WTC11 (cell line): ENCODE results near the gene ARHGEF17.

Source experiments
- ATF1 ChIP-seq: sonication (generic); formaldehyde crosslinking; IDR thresholded peaks from 2 replicates; pipeline ENCODE4 v1.8.1; 2023; ENCODE audit warnings: mild to moderate bottlenecking, moderate library complexity, missing genetic modification reagents
- ATF3 ChIP-seq: sonication (generic); formaldehyde crosslinking; conservative IDR thresholded peaks from 2 replicates; pipeline ENCODE4 v1.8.1; 2022; ENCODE audit warnings: mild to moderate bottlenecking, missing genetic modification reagents
- CTCF ChIP-seq: fragments of 200-600 bp; IDR thresholded peaks from 2 replicates; pipeline ENCODE4 v1.8.0; 2022; ENCODE audit warnings: antibody characterized with exemption
- E2F1 ChIP-seq: sonication (generic); formaldehyde crosslinking; IDR thresholded peaks from 2 replicates; pipeline ENCODE4 v1.8.0; 2022; ENCODE audit warnings: mild to moderate bottlenecking, missing genetic modification reagents
- ETV6 ChIP-seq: sonication (generic); formaldehyde crosslinking; IDR thresholded peaks from 2 replicates; pipeline ENCODE4 v1.8.1; 2022; ENCODE audit warnings: mild to moderate bottlenecking, missing genetic modification reagents
- HMGXB4 ChIP-seq: sonication (generic); formaldehyde crosslinking; IDR thresholded peaks from 2 replicates; pipeline ENCODE4 v1.8.1; 2023; ENCODE audit warnings: mild to moderate bottlenecking, moderate library complexity, missing genetic modification reagents
- TP53 ChIP-seq: sonication (generic); formaldehyde crosslinking; IDR thresholded peaks from 2 replicates; pipeline ENCODE4 v1.8.1; 2023; ENCODE audit warnings: mild to moderate bottlenecking, missing genetic modification reagents
- USF1 ChIP-seq: sonication (generic); formaldehyde crosslinking; IDR thresholded peaks from 2 replicates; pipeline ENCODE4 v1.8.0; 2022; ENCODE audit warnings: mild to moderate bottlenecking, missing genetic modification reagents

GRCh38 chr11:73384531-73384871 lies 76.4 kb downstream of the ARHGEF17 start:
- TF ChIP-seq E2F1 (CRISPR knock-in tag) (no peak), ETV6 (CRISPR knock-in tag) (no peak), ATF1 (no peak), CTCF (no peak), HMGXB4 (no peak), TP53 (CRISPR knock-in tag) (no peak), USF1 (CRISPR knock-in tag) (no peak), ATF3 (CRISPR knock-in tag) (no peak)
